ENCODE measurements around the gene C21orf91.
A peak's percentile ranks its signal among the peaks of the same experiment; 100 is the strongest.

The C21orf91 gene

GRCh38 chr21:17797967-17798366, 21.2 kb downstream of the C21orf91 start:
- H3K79me2 ChIP-seq (ENCODE audit: insufficient read depth, low read length), result peaks cover 93% of the 10 kb centered on the region

GRCh38 chr21:17796503-17796902, 22.7 kb downstream of the C21orf91 start:
- Histone ChIP-seq H3K4me1 (ENCODE audit: insufficient read depth, low read length, poor library complexity, severe bottlenecking) (peaks cover 77% of the 10 kb centered on the region), H2AFZ (ENCODE audit: low read length) (no peak overlapping the region), H3K9me2 (replicated peaks; ENCODE audit: low read depth, low read length) (no peaks in the 10 kb centered on the region), H3K79me2 (ENCODE audit: insufficient read depth, low read length) (peaks cover 89% of the 10 kb centered on the region), H3K27me3 (ENCODE audit: insufficient read depth, low read length, poor library complexity, severe bottlenecking) (no peaks in the 10 kb centered on the region), H3K9ac (ENCODE audit: low read depth, low read length, poor library complexity, severe bottlenecking) (peak overlapping the region; percentile 43), H3K9me3 (ENCODE audit: insufficient read depth, low read depth, low read length) (no peaks in the 10 kb centered on the region), H3K4me2 (ENCODE audit: low read depth, low read length, poor library complexity, severe bottlenecking) (peak overlapping the region; percentile 65), H3F3A (ENCODE audit: low read depth) (no peaks in the 10 kb centered on the region), H3K4me3 (ENCODE audit: low read length, poor library complexity, severe bottlenecking) (no peak overlapping the region), H4K20me1 (ENCODE audit: insufficient read depth, low read length, poor library complexity, severe bottlenecking) (peaks cover 9% of the 10 kb centered on the region), H3K36me3 (ENCODE audit: insufficient read depth, low read length) (peaks cover 52% of the 10 kb centered on the region)
- no peak for TF ChIP-seq EZH2phosphoT487 (IDR thresholded peaks at IDR 0.05; ENCODE audit: borderline replicate concordance)
- no peak for TF ChIP-seq CTCF (conservative IDR thresholded peaks at IDR 0.05; ENCODE audit: low read length)

More at GRCh38 chr21:17797967-17798366, 21.2 kb downstream of the C21orf91 start:
- no peak overlapping the region for H2AFZ ChIP-seq (ENCODE audit: low read length)
- H3K9me3 ChIP-seq (ENCODE audit: insufficient read depth, low read depth, low read length), result no peaks in the 10 kb centered on the region
- peak overlapping the region; percentile 68 for H3K4me2 ChIP-seq (ENCODE audit: low read depth, low read length, poor library complexity, severe bottlenecking)
- no peak for TF ChIP-seq CTCF (conservative IDR thresholded peaks at IDR 0.05; ENCODE audit: low read length)
- no peak for TF ChIP-seq EZH2phosphoT487 (IDR thresholded peaks at IDR 0.05; ENCODE audit: borderline replicate concordance)
- H3K4me1 ChIP-seq (ENCODE audit: insufficient read depth, low read length, poor library complexity, severe bottlenecking), result peaks cover 70% of the 10 kb centered on the region
- H3K9ac ChIP-seq (ENCODE audit: low read depth, low read length, poor library complexity, severe bottlenecking), result peak overlapping the region; percentile 42
- H3K9me2 ChIP-seq (replicated peaks; ENCODE audit: low read depth, low read length), result no peaks in the 10 kb centered on the region
- H3K27me3 ChIP-seq (ENCODE audit: insufficient read depth, low read length, poor library complexity, severe bottlenecking), result no peaks in the 10 kb centered on the region
- peaks cover 39% of the 10 kb centered on the region; the same call in 1 of the 2 replicates for H3K36me3 ChIP-seq (ENCODE audit: insufficient read depth, low read length)
- no peak overlapping the region for H3K4me3 ChIP-seq (ENCODE audit: low read length, poor library complexity, severe bottlenecking)
- no peaks in the 10 kb centered on the region for H3F3A ChIP-seq (ENCODE audit: low read depth)
- H4K20me1 ChIP-seq (ENCODE audit: insufficient read depth, low read length, poor library complexity, severe bottlenecking), result peaks cover 9% of the 10 kb centered on the region

GRCh38 chr21:17796037-17796403, 23.1 kb downstream of the C21orf91 start:
- Histone ChIP-seq H4K20me1 (ENCODE audit: insufficient read depth, low read length, poor library complexity, severe bottlenecking) (peaks cover 9% of the 10 kb centered on the region), H3K27me3 (ENCODE audit: insufficient read depth, low read length, poor library complexity, severe bottlenecking) (no peaks in the 10 kb centered on the region), H2AFZ (ENCODE audit: low read length) (no peak overlapping the region), H3K4me1 (ENCODE audit: insufficient read depth, low read length, poor library complexity, severe bottlenecking) (peaks cover 82% of the 10 kb centered on the region), H3K9me2 (replicated peaks; ENCODE audit: low read depth, low read length) (no peaks in the 10 kb centered on the region), H3K4me3 (ENCODE audit: low read length, poor library complexity, severe bottlenecking) (no peak overlapping the region), H3K9ac (ENCODE audit: low read depth, low read length, poor library complexity, severe bottlenecking) (peak overlapping the region; percentile 43), H3K9me3 (ENCODE audit: insufficient read depth, low read depth, low read length) (no peaks in the 10 kb centered on the region), H3K36me3 (ENCODE audit: insufficient read depth, low read length) (peaks cover 57% of the 10 kb centered on the region), H3K79me2 (ENCODE audit: insufficient read depth, low read length) (peaks cover 90% of the 10 kb centered on the region), H3K4me2 (ENCODE audit: low read depth, low read length, poor library complexity, severe bottlenecking) (peak overlapping the region; percentile 65), H3F3A (ENCODE audit: low read depth) (no peaks in the 10 kb centered on the region)
- TF ChIP-seq EZH2phosphoT487 (IDR thresholded peaks at IDR 0.05; ENCODE audit: borderline replicate concordance), result no peak
- no peak for TF ChIP-seq CTCF (conservative IDR thresholded peaks at IDR 0.05; ENCODE audit: low read length)

Data from Loucy (cell line).